Measurements from ENCODE around the gene TSKU. TPM values are rescaled to one million over a fixed set of nuclear protein-coding genes. Genes with fewer than 3 reads are reported as not detected.

TSKU gene
- total RNA-seq, 1 donor from 2014 or later, result 5.0 TPM

- DNase-seq (ENCODE audit: low read depth, low spot score), result no peak
These were observed 61.4 kb downstream of the TSKU start for GRCh38 chr11:76844511-76844910.

GRCh38 chr11:76845069-76845468, 61.9 kb downstream of the TSKU start:
- DNase-seq (ENCODE audit: low read depth, low spot score), result no peak

GRCh38 chr11:76846441-76846840, 63.3 kb downstream of the TSKU start:
- no peak for DNase-seq (ENCODE audit: low read depth, low spot score)

Other genes starting within 250 kb of the TSKU start
- 16.1 and 24.7 TPM in 2 replicates for gene LRRC32, start 112.6 kb upstream of the TSKU start, total RNA-seq
- 11.7 and 24.5 TPM in 2 replicates for gene ACER3, start 77.6 kb downstream of the TSKU start, total RNA-seq

All from pulmonary artery endothelial cell (primary cell).